ENCODE data around the gene ATG14.

GRCh38 chr14:55374771-55375170 is 36.9 kb downstream of the ATG14 start:
- no peak for TF ChIP-seq EZH2 (IDR thresholded peaks at IDR 0.05; ENCODE audit: insufficient read depth, poor library complexity, severe bottlenecking)
- no peak for TF ChIP-seq EZH2phosphoT487 (IDR thresholded peaks at IDR 0.05; ENCODE audit: insufficient read depth, low read depth)

All from GM23248 (cell line).